ENCODE results near the gene CLTB. TPM values are rescaled to one million over a fixed set of nuclear protein-coding genes. Genes with fewer than 3 reads are reported as not detected.
A peak's percentile ranks its signal among the peaks of the same experiment; 100 is the strongest.

The CLTB gene
- total and polyA plus RNA-seq, 2 of the 13 experiments (the other 11 are each of a cell fraction or from before 2014, with no cell fraction given) = 23.3 to 33.8 TPM

DNA sequence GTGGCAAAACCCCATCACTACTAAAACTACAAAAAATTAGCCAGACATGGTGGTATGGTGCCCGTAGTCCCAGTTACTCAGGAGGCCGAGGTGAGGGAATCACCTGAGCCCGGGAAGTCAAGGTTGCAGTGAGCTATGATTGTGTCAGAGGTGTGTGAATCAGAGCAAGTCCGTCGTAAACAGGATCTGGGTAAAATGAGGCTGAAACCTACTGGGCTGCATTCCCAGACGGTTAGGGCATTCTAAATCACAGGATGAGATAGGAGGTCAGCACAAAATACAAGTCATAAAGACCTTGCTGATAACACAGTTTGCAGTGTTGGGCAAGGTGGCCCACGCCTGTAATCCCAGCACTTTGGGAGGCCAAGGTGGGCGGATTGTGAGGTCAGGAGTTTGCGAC lies 1.9 kb upstream of the CLTB start (continued):
- TF ChIP-seq, protein P1, sequence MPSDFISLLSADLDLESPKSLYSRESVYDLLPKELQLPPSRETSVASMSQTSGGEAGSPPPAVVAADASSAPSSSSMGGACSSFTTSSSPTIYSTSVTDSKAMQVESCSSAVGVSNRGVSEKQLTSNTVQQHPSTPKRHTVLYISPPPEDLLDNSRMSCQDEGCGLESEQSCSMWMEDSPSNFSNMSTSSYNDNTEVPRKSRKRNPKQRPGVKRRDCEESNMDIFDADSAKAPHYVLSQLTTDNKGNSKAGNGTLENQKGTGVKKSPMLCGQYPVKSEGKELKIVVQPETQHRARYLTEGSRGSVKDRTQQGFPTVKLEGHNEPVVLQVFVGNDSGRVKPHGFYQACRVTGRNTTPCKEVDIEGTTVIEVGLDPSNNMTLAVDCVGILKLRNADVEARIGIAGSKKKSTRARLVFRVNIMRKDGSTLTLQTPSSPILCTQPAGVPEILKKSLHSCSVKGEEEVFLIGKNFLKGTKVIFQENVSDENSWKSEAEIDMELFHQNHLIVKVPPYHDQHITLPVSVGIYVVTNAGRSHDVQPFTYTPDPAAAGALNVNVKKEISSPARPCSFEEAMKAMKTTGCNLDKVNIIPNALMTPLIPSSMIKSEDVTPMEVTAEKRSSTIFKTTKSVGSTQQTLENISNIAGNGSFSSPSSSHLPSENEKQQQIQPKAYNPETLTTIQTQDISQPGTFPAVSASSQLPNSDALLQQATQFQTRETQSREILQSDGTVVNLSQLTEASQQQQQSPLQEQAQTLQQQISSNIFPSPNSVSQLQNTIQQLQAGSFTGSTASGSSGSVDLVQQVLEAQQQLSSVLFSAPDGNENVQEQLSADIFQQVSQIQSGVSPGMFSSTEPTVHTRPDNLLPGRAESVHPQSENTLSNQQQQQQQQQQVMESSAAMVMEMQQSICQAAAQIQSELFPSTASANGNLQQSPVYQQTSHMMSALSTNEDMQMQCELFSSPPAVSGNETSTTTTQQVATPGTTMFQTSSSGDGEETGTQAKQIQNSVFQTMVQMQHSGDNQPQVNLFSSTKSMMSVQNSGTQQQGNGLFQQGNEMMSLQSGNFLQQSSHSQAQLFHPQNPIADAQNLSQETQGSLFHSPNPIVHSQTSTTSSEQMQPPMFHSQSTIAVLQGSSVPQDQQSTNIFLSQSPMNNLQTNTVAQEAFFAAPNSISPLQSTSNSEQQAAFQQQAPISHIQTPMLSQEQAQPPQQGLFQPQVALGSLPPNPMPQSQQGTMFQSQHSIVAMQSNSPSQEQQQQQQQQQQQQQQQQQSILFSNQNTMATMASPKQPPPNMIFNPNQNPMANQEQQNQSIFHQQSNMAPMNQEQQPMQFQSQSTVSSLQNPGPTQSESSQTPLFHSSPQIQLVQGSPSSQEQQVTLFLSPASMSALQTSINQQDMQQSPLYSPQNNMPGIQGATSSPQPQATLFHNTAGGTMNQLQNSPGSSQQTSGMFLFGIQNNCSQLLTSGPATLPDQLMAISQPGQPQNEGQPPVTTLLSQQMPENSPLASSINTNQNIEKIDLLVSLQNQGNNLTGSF (CRISPR knock-in tag; IDR thresholded peaks at IDR 0.05) = no peak
- TF ChIP-seq CBX1 (IDR thresholded peaks at IDR 0.05; ENCODE audit: low read depth) (no peak), SP2 (CRISPR knock-in tag; IDR thresholded peaks at IDR 0.05) (no peak), WIZ (CRISPR knock-in tag; IDR thresholded peaks at IDR 0.05) (no peak), ETV5 (CRISPR knock-in tag; IDR thresholded peaks at IDR 0.05; ENCODE audit: borderline replicate concordance) (0 out of 2 replicates have a peak, but pooled peaks have one; percentile 22), ZMYM3 (CRISPR knock-in tag; IDR thresholded peaks at IDR 0.05) (0 out of 2 replicates have a peak, but pooled peaks have one; percentile 26), TEAD3 (CRISPR knock-in tag; optimal IDR thresholded peaks at IDR 0.05; ENCODE audit: borderline replicate concordance) (peak; percentile 71), RXRA (CRISPR knock-in tag; IDR thresholded peaks at IDR 0.05) (peak; percentile 54; the same call in 1 of the 2 replicates), ZNF432 (CRISPR knock-in tag; IDR thresholded peaks at IDR 0.05; ENCODE audit: borderline replicate concordance) (no peak), SCMH1 (CRISPR knock-in tag; IDR thresholded peaks at IDR 0.05; ENCODE audit: borderline replicate concordance) (no peak), ZNF460 (CRISPR knock-in tag; IDR thresholded peaks at IDR 0.05; ENCODE audit: borderline replicate concordance) (peak; percentile 38; the same call in 1 of the 2 replicates), ZNF431 (CRISPR knock-in tag; IDR thresholded peaks at IDR 0.05; ENCODE audit: borderline replicate concordance, low read depth) (no peak), SKI (IDR thresholded peaks at IDR 0.05; ENCODE audit: partially characterized antibody) (peak; percentile 95), ZNF652 (CRISPR knock-in tag; IDR thresholded peaks at IDR 0.05; ENCODE audit: borderline replicate concordance, low read depth) (no peak), ZNF619 (CRISPR knock-in tag; IDR thresholded peaks at IDR 0.05) (no peak), KDM4B (CRISPR knock-in tag; IDR thresholded peaks at IDR 0.05) (no peak), ZNF747 (CRISPR knock-in tag; IDR thresholded peaks at IDR 0.05; ENCODE audit: borderline replicate concordance) (no peak)
- TF ChIP-seq, protein P2, sequence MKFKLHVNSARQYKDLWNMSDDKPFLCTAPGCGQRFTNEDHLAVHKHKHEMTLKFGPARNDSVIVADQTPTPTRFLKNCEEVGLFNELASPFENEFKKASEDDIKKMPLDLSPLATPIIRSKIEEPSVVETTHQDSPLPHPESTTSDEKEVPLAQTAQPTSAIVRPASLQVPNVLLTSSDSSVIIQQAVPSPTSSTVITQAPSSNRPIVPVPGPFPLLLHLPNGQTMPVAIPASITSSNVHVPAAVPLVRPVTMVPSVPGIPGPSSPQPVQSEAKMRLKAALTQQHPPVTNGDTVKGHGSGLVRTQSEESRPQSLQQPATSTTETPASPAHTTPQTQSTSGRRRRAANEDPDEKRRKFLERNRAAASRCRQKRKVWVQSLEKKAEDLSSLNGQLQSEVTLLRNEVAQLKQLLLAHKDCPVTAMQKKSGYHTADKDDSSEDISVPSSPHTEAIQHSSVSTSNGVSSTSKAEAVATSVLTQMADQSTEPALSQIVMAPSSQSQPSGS (CRISPR knock-in tag; IDR thresholded peaks at IDR 0.05) = peak; percentile 45; the same call in 1 of the 2 replicates
- TF ChIP-seq, protein P3, sequence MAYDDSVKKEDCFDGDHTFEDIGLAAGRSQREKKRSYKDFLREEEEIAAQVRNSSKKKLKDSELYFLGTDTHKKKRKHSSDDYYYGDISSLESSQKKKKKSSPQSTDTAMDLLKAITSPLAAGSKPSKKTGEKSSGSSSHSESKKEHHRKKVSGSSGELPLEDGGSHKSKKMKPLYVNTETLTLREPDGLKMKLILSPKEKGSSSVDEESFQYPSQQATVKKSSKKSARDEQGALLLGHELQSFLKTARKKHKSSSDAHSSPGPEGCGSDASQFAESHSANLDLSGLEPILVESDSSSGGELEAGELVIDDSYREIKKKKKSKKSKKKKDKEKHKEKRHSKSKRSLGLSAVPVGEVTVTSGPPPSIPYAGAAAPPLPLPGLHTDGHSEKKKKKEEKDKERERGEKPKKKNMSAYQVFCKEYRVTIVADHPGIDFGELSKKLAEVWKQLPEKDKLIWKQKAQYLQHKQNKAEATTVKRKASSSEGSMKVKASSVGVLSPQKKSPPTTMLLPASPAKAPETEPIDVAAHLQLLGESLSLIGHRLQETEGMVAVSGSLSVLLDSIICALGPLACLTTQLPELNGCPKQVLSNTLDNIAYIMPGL (CRISPR knock-in tag; IDR thresholded peaks at IDR 0.05; ENCODE audit: borderline replicate concordance in 1 of 2, low read depth in 1 of 2) = no peak

Data from HepG2 (cell line).